ENCODE data around the gene TUBA4A. TPM values are rescaled to one million over a fixed set of nuclear protein-coding genes. Genes with fewer than 3 reads are reported as not detected.
A peak's percentile ranks its signal among the peaks of the same experiment; 100 is the strongest.

The TUBA4A gene
- total and polyA plus RNA-seq, 10 of the 15 experiments (the other 5 are each of a cell fraction or from before 2014, with no cell fraction given) = 58.2 to 325 (median 134) TPM

- ChIA-PET POLR2A (interaction anchor here (0.8 to 9.0 kb wide), 10 partner anchors 12 to 356 kb away, joined by 3 to 160 read pairs (median 8); partner anchors contain the start of genes ANKZF1, ATG9A, CNPPD1 and DNAJB2), RAD21 (ENCODE audit: unreplicated experiment) (interaction anchor here (1.0 to 5.1 kb wide), 13 partner anchors 11 to 138 kb away, joined by 3 to 53 read pairs (median 9); partner anchors contain the start of genes ANKZF1, ATG9A, CNPPD1 and DNAJB2), SMC1A (ENCODE audit: uncharacterized antibody, unreplicated experiment) (interaction anchor here (1.0 to 8.6 kb wide), 13 partner anchors 10 to 355 kb away, joined by 3 to 98 read pairs (median 9); partner anchors contain the start of genes ANKZF1, ATG9A, CNPPD1 and DNAJB2), CTCF (interaction anchor here (0.9 to 5.5 kb wide), 9 partner anchors 11 to 101 kb away, joined by 3 to 69 read pairs (median 6); partner anchors contain the start of genes ANKZF1, ATG9A, DNAJB2 and SLC23A3)
- H3K9me3 ChIP-seq (replicated peaks; ENCODE audit: control insufficient read depth, insufficient read depth, low read length) = no peaks in the 10 kb centered on the region
- in situ Hi-C loops (cut with MboI) = no loop called here
- H3K27me3 ChIP-seq (replicated peaks in 1 of 2; ENCODE audit: control insufficient read depth in 2 of 2, insufficient read depth in 2 of 2, low read length in 1 of 2) = no peaks in the 10 kb centered on the region
- no peak for FAIRE-seq
- BruUV-seq (replicated peaks) = no TSS peak
- TF ChIP-seq NBN (IDR thresholded peaks at IDR 0.05) (no peak), ATF7 (IDR thresholded peaks at IDR 0.05; ENCODE audit: low read depth) (no peak), IRF3 (IDR thresholded peaks at IDR 0.05) (no peak), POLR2A (IDR thresholded peaks at IDR 0.05; ENCODE audit: low read depth, low read length) (peak; percentile 47; the same call in 1 of the 2 replicates), IRF4 (IDR thresholded peaks at IDR 0.05; ENCODE audit: low read depth, low read length) (no peak), ZBED1 (IDR thresholded peaks at IDR 0.05; ENCODE audit: borderline replicate concordance) (no peak), RELB (IDR thresholded peaks at IDR 0.05; ENCODE audit: low read depth) (no peak), BACH1 (IDR thresholded peaks at IDR 0.05; ENCODE audit: borderline replicate concordance) (no peak)
- no peak overlapping the region for H2AFZ ChIP-seq (ENCODE audit: control insufficient read depth, low read depth, low read length)
- 76% methylated on average over 22 of the region's 22 CpGs for WGBS (ENCODE audit: insufficient coverage, insufficient replicate concordance, low lambda C conversion rate, missing lambda C conversion rate)
- peak overlapping the region; percentile 58 for H3K27ac ChIP-seq (ENCODE audit: control insufficient read depth, insufficient read depth)
- peak overlapping the region; percentile 13; the same call in 1 of the 2 replicates for H3K9ac ChIP-seq (ENCODE audit: control insufficient read depth, insufficient read depth, low read length)
- intact Hi-C loops (cut with micrococcal nuclease; ENCODE audit: unreplicated experiment) = no loop called here
- DNase-seq (ENCODE audit: low read depth, low spot score) = no peak
- peak overlapping the region; percentile 35; the same call in 1 of the 2 replicates for H3K4me3 ChIP-seq
- no peak for ATAC-seq
- peaks cover 12 to 19% of the 10 kb centered on the region in 2 experiments for H3K36me3 ChIP-seq (ENCODE audit: control insufficient read depth in 2 of 2, insufficient read depth in 2 of 2, low read length in 1 of 2)
- peaks cover 48% of the 10 kb centered on the region for H3K4me1 ChIP-seq (ENCODE audit: control insufficient read depth, insufficient read depth, low read length)
- H4K20me1 ChIP-seq (ENCODE audit: control insufficient read depth, insufficient read depth) = 0 out of 2 replicates have a peak, but pooled peaks cover 4% of the 10 kb centered on the region
- peaks cover 60% of the 10 kb centered on the region for H3K79me2 ChIP-seq (ENCODE audit: control insufficient read depth, insufficient read depth, low read length)
- H3K4me2 ChIP-seq (ENCODE audit: control insufficient read depth, insufficient read depth) = peak overlapping the region; percentile 9
These were observed 3.5 kb downstream of the TUBA4A start for GRCh38 chr2:219250049-219250781.

All from GM12878 (cell line).